Mesendoderm (in vitro differentiated cells): ENCODE data around the gene TSHZ2.
"Not testable (repeated sequence)": the region's sequence is repeated elsewhere in the genome, so short reads cannot be mapped to it uniquely, and the experiment has no call there.

ENCODE experiments used
- DNase-seq: peaks from one replicate; pipeline ENCODE4 v3.0.0; 2013
- H2AK5ac ChIP-seq: 2 replicates; pipeline ENCODE4 v1.6.1; 2013; ENCODE audit warnings: low read length, inconsistent platforms
- H2BK120ac ChIP-seq: 2 replicates; pipeline ENCODE4 v1.6.1; 2013; ENCODE audit warnings: low read depth, mild to moderate bottlenecking, low read length, moderate library complexity, mixed read lengths
- H2BK15ac ChIP-seq: replicated peaks from 2 replicates; pipeline ENCODE4 v1.6.1; 2013; ENCODE audit warnings: low read depth, mild to moderate bottlenecking, moderate library complexity
- H2BK5ac ChIP-seq: 2 replicates; pipeline ENCODE4 v1.6.1; 2013; ENCODE audit warnings: low read length, inconsistent platforms
- H3K18ac ChIP-seq: 2 replicates; pipeline ENCODE4 v1.6.1; 2013; ENCODE audit warnings: mild to moderate bottlenecking, low read length, mixed read lengths
- H3K23ac ChIP-seq: one replicate; pipeline ENCODE4 v1.6.1; 2013; ENCODE audit warnings: low read length
- H3K27ac ChIP-seq: 2 replicates; pipeline ENCODE4 v1.5.1; 2013; ENCODE audit warnings: low read depth, mild to moderate bottlenecking, inconsistent platforms, low read length, moderate library complexity
- H3K27me3 ChIP-seq: 2 replicates; pipeline ENCODE4 v1.6.1; 2013; ENCODE audit warnings: low read length, control low read depth, mild to moderate bottlenecking, inconsistent platforms; ENCODE audit not compliant: insufficient read depth, poor library complexity
- H3K36me3 ChIP-seq: 2 replicates; pipeline ENCODE4 v1.6.1; 2013; ENCODE audit warnings: low read length, inconsistent platforms; ENCODE audit not compliant: control insufficient read depth, insufficient read depth
- H3K4ac ChIP-seq: one replicate; pipeline ENCODE4 v1.6.1; 2013; ENCODE audit warnings: low read depth, mild to moderate bottlenecking, low read length, moderate library complexity
- H3K4me1 ChIP-seq: 2 replicates; pipeline ENCODE4 v1.6.1; 2013; ENCODE audit warnings: low read depth, low read length, inconsistent platforms; ENCODE audit not compliant: control insufficient read depth
- H3K4me2 ChIP-seq: 2 replicates; pipeline ENCODE4 v1.6.1; 2013; ENCODE audit warnings: low read length
- H3K4me3 ChIP-seq: 2 replicates; pipeline ENCODE4 v1.5.1; 2013; ENCODE audit warnings: mild to moderate bottlenecking, low read length
- H3K56ac ChIP-seq: one replicate; pipeline ENCODE4 v1.6.1; 2013; ENCODE audit warnings: low read length
- H3K79me1 ChIP-seq: 2 replicates; pipeline ENCODE4 v1.6.1; 2013; ENCODE audit warnings: low read length, inconsistent platforms
- H3K79me2 ChIP-seq: 2 replicates; pipeline ENCODE4 v1.6.1; 2013; ENCODE audit warnings: mild to moderate bottlenecking, low read length; ENCODE audit not compliant: control insufficient read depth, insufficient read depth
- H3K9ac ChIP-seq: 2 replicates; pipeline ENCODE4 v1.6.1; 2013; ENCODE audit warnings: low read length, inconsistent platforms
- H4K5ac ChIP-seq: one replicate; pipeline ENCODE4 v1.6.1; 2013; ENCODE audit warnings: low read length
- H4K8ac ChIP-seq: one replicate; pipeline ENCODE4 v1.6.1; 2013; ENCODE audit warnings: low read depth, mild to moderate bottlenecking, control low read depth, low read length, moderate library complexity
- WGBS: extraction: QIAGEN DNeasy Blood & Tissue Kit; methylation state at CpG from one replicate; pipeline ENCODE4 v1.1.7; 2013; ENCODE audit warnings: low lambda C conversion rate, missing lambda C conversion rate; ENCODE audit not compliant: insufficient coverage; ENCODE audit errors: extremely low coverage; 5-methylcytosine and 5-hydroxymethylcytosine counted together

TSHZ2 gene

GRCh38 chr20:53088786-53089185 is 116.6 kb downstream of the TSHZ2 start:
- no peak overlapping the region for H3K56ac ChIP-seq
- H4K5ac ChIP-seq, result no peak overlapping the region
- no peak overlapping the region for H3K27ac ChIP-seq
- no peaks in the 10 kb centered on the region for H3K4me1 ChIP-seq
- H3K4ac ChIP-seq, result no peak overlapping the region
- no peak overlapping the region for H2BK5ac ChIP-seq
- H3K79me1 ChIP-seq, result no peaks in the 10 kb centered on the region
- no CpG with 5 or more reads among the region's 10 CpGs for WGBS
- H3K79me2 ChIP-seq, result no peaks in the 10 kb centered on the region
- H3K36me3 ChIP-seq, result no peaks in the 10 kb centered on the region
- H4K8ac ChIP-seq, result no peak overlapping the region
- no peak overlapping the region for H2BK120ac ChIP-seq
- H3K27me3 ChIP-seq, result no peaks in the 10 kb centered on the region
- no peak overlapping the region for H3K9ac ChIP-seq
- DNase-seq, result no peak
- H3K4me3 ChIP-seq, result no peak overlapping the region
- H3K18ac ChIP-seq, result no peak overlapping the region
- no peak overlapping the region for H3K23ac ChIP-seq
- no peak overlapping the region for H2BK15ac ChIP-seq
- H2AK5ac ChIP-seq, result no peak overlapping the region
- H3K4me2 ChIP-seq, result no peak overlapping the region

GRCh38 chr20:53089851-53090250 is 117.7 kb downstream of the TSHZ2 start:
- not testable (repeated sequence) for H2BK5ac ChIP-seq, H3K9ac ChIP-seq, H3K79me1 ChIP-seq, H3K18ac ChIP-seq, H2BK15ac ChIP-seq, H4K8ac ChIP-seq, H3K79me2 ChIP-seq, H4K5ac ChIP-seq, H3K4me3 ChIP-seq, H3K27ac ChIP-seq, H3K36me3 ChIP-seq, H3K23ac ChIP-seq, H3K4ac ChIP-seq, H3K27me3 ChIP-seq, DNase-seq, H2AK5ac ChIP-seq, H3K4me2 ChIP-seq, H2BK120ac ChIP-seq, H3K4me1 ChIP-seq, H3K56ac ChIP-seq
- no CpG with 5 or more reads among the region's 1 CpG for WGBS

DNA sequence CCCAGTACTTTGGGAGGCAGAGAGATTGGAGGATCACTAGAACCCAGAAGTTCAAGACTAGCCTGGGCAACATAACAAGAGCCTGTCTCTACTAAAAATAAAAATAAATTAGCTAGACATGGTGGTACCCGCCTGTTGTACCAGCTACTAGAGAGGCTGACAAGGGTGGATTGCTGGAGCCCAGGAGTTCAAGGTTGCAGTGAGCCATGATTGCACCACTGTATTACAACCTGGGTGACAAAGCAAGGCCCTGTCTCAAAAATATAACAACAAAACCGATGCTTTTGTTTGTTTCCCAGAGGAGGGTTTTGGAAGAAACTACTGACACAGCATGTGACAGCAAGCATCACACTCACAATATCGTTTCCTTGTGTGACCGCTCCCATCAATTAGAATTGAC is 119.6 kb downstream of the TSHZ2 start:
- no peaks in the 10 kb centered on the region for H3K27me3 ChIP-seq
- H2BK5ac ChIP-seq, result no peak overlapping the region
- no peak for DNase-seq
- no peak overlapping the region for H3K27ac ChIP-seq
- H4K5ac ChIP-seq, result no peak overlapping the region
- H3K9ac ChIP-seq, result no peak overlapping the region
- no peaks in the 10 kb centered on the region for H3K36me3 ChIP-seq
- H4K8ac ChIP-seq, result no peak overlapping the region
- H2BK120ac ChIP-seq, result no peak overlapping the region
- H3K56ac ChIP-seq, result no peak overlapping the region
- no peak overlapping the region for H3K18ac ChIP-seq
- no peaks in the 10 kb centered on the region for H3K79me1 ChIP-seq
- no peak overlapping the region for H2AK5ac ChIP-seq
- H2BK15ac ChIP-seq, result no peak overlapping the region
- H3K4me3 ChIP-seq, result no peak overlapping the region
- no peak overlapping the region for H3K4ac ChIP-seq
- no peaks in the 10 kb centered on the region for H3K79me2 ChIP-seq
- no peak overlapping the region for H3K23ac ChIP-seq
- H3K4me1 ChIP-seq, result no peaks in the 10 kb centered on the region
- H3K4me2 ChIP-seq, result no peak overlapping the region
- no CpG with 5 or more reads among the region's 4 CpGs for WGBS

GRCh38 chr20:53092772-53093300 is 120.7 kb downstream of the TSHZ2 start:
- H4K5ac ChIP-seq, result no peak overlapping the region
- no CpG with 5 or more reads among the region's 6 CpGs for WGBS
- H3K4ac ChIP-seq, result no peak overlapping the region

GRCh38 chr20:53097371-53097770 is 125.2 kb downstream of the TSHZ2 start:
- no peak for DNase-seq
- Histone ChIP-seq H3K79me2 (no peaks in the 10 kb centered on the region), H3K79me1 (no peaks in the 10 kb centered on the region), H3K18ac (no peak overlapping the region), H3K56ac (no peak overlapping the region), H4K5ac (no peak overlapping the region), H3K4ac (no peak overlapping the region), H4K8ac (no peak overlapping the region), H2BK5ac (no peak overlapping the region), H2BK120ac (no peak overlapping the region), H3K9ac (no peak overlapping the region), H3K23ac (no peak overlapping the region), H3K4me1 (no peaks in the 10 kb centered on the region), H3K36me3 (no peaks in the 10 kb centered on the region), H3K4me3 (no peak overlapping the region), H3K4me2 (no peak overlapping the region), H2AK5ac (no peak overlapping the region), H3K27me3 (no peaks in the 10 kb centered on the region), H2BK15ac (no peak overlapping the region), H3K27ac (no peak overlapping the region)
- no CpG with 5 or more reads among the region's 2 CpGs for WGBS

More at GRCh38 chr20:53092772-53093300, 120.7 kb downstream of the TSHZ2 start:
- H3K27ac ChIP-seq, result no peak overlapping the region
- no peaks in the 10 kb centered on the region for H3K79me2 ChIP-seq
- no peak overlapping the region for H3K9ac ChIP-seq
- no peaks in the 10 kb centered on the region for H3K36me3 ChIP-seq
- H2AK5ac ChIP-seq, result no peak overlapping the region
- no peaks in the 10 kb centered on the region for H3K79me1 ChIP-seq
- no peak overlapping the region for H2BK5ac ChIP-seq
- no peak overlapping the region for H3K18ac ChIP-seq
- H3K27me3 ChIP-seq, result no peaks in the 10 kb centered on the region
- H2BK15ac ChIP-seq, result no peak overlapping the region
- H2BK120ac ChIP-seq, result no peak overlapping the region
- DNase-seq, result no peak
- H3K4me3 ChIP-seq, result no peak overlapping the region
- H4K8ac ChIP-seq, result no peak overlapping the region
- H3K56ac ChIP-seq, result no peak overlapping the region
- H3K23ac ChIP-seq, result no peak overlapping the region
- no peak overlapping the region for H3K4me2 ChIP-seq
- H3K4me1 ChIP-seq, result no peaks in the 10 kb centered on the region

DNA sequence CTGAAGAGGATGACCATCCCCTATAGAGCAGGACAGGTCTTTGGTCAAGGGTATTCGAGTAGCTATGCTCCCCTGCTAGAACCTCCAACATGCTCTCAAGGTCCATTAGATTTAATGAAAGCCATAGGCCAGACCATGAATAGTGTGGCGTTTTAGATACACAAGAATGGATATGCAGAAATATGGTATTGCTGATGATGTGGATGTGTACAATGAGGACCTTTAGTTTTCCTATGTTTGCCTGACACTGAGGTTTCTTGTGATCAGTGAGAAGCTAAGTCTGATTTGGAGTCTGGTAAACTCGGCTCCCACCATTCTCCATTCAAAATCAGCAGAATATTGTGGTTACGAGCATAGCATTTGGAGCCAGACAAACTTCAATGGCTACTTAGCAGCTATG is 125.6 kb downstream of the TSHZ2 start:
- H3K18ac ChIP-seq, result no peak overlapping the region
- H3K4ac ChIP-seq, result no peak overlapping the region
- no peak for DNase-seq
- no peaks in the 10 kb centered on the region for H3K36me3 ChIP-seq
- H2BK15ac ChIP-seq, result no peak overlapping the region
- H3K9ac ChIP-seq, result no peak overlapping the region
- no peaks in the 10 kb centered on the region for H3K79me2 ChIP-seq
- no peak overlapping the region for H4K8ac ChIP-seq
- H2BK120ac ChIP-seq, result no peak overlapping the region
- H3K27ac ChIP-seq, result no peak overlapping the region
- no peaks in the 10 kb centered on the region for H3K4me1 ChIP-seq
- no peak overlapping the region for H3K4me3 ChIP-seq
- no peak overlapping the region for H2AK5ac ChIP-seq
- H3K4me2 ChIP-seq, result no peak overlapping the region
- no peak overlapping the region for H4K5ac ChIP-seq
- H2BK5ac ChIP-seq, result no peak overlapping the region
- H3K56ac ChIP-seq, result no peak overlapping the region
- no peaks in the 10 kb centered on the region for H3K79me1 ChIP-seq
- WGBS, result no CpG with 5 or more reads among the region's 4 CpGs
- H3K23ac ChIP-seq, result no peak overlapping the region
- no peaks in the 10 kb centered on the region for H3K27me3 ChIP-seq
